Stimulated activated CD4-positive, alpha-beta T cell treated with anti-CD3 and anti-CD28 coated beads, Interleukin-4, amount 100 ng/mL, for 4 hours (primary cell): Measurements from ENCODE around the gene SLIT3.
"Not testable (repeated sequence)": the region's sequence is repeated elsewhere in the genome, so short reads cannot be mapped to it uniquely, and the experiment has no call there.

Experiments used
- DNase-seq, 2 experiments: peaks; one replicate each; pipeline ENCODE4 v3.0.0-alpha.2; 2020

SLIT3 gene

DNA sequence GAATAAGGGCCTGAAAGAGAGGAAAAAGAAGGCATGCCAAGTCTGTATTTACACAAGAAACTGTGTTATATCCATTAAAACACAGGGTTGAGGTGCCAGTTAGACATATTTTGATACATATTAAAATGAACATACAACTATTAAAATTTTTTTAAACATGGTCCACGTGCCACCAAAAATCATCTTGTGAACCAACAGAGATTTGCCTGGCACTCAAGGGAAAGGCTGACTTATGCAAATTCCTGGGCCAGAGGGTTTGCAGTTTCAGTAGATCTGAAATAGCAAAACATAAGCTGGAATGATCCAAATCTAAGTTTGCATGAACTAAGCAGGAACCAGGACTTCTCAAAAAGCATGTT, 168.7 kb downstream of the SLIT3 start:
- no peak for DNase-seq

DNA sequence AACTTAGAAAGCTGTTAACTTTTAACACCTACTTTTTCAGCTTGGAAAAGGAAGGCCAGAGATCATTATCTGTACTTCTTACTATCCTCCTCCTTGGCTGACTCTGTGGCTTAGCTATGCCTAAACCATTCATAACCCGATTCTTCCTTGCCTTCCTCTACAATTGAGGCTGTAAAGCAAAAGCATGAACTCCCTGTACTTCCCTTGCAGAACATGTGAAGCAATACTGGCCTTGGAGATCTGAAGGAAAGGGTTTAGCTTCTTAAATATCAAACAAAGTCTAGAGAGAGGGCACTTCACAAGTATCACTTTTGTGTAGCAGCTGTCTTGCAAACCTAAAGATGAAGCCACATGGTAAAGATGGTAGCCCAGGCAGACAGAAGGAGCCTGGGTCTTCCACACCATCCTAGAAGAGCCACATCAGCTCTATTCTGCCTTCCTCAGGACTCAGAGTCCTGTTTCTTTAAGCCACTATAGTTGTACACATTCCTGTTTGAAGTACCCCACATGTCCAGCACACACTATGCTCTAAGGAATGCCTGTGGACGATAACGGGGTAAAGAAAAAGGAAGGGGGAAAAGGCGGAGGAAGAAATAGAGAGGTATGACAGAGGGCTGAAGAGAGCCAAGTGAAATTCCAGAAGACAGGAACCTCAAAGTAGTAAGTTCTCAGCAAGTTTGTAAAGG, 169.2 kb downstream of the SLIT3 start:
- no peak for DNase-seq

DNA sequence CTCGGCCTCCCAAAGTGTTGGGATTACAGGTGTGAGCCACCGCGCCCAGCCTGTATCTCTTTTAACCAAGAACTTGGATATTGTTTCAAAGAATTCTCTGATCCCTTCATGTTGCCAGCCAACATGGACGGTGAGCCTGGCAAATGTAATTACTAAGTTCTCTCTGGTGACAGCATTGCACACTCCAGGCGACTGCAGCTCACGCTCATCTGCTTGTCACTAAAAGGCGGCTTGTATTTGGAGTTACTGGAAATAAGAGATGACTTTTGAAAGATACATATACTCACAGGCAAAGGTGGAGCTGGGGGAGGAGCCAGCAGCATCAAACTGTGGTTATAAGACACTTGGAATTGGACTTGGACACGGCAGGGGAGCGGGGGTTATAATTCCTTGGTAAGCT, 172.3 kb downstream of the SLIT3 start:
- DNase-seq: no peak

DNA sequence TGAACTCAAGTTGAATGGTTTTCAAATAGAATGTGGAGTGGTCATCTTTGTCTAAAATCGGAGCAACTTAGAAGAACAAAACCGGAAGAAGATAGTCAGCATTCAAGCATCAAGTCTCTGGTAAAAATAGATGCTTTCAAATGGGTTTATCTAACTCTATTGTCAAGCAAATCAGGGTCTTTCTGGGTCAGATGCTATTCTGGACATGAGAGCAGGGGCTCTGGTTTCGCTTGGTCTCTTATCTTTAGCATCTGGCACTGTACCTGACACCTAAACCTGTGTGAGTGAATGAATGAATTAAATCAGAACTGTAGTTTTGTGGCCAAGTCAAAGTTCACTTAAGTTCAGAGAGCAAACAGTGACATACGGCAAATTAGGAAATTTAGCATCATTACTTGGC, 173.5 kb downstream of the SLIT3 start:
- no peak for DNase-seq

DNA sequence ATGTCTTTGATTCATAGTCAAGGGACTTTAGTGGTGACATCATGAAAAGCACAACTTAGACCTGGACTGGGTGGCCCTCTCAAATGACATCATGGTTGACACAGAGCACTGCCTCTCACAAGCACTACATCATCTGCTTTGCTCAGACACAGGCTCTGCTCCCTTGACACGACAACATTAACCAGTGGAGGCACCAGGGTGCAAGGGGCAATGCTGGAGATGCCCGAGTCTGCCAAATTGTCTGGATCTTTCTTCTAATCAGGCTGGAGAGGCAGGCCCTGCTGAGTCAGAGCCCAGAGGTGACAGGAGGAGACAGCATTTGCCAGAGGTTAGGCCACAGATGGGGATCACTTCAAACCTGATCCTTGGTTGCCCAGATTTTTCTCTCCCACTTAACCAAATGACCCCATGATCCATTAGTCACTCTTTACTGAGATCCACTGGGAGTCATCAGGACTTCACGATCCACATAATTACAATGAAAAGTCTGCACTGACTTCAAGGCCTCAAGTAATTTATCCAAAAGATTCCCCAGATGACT, 174.4 kb downstream of the SLIT3 start:
- no peak for DNase-seq

DNA sequence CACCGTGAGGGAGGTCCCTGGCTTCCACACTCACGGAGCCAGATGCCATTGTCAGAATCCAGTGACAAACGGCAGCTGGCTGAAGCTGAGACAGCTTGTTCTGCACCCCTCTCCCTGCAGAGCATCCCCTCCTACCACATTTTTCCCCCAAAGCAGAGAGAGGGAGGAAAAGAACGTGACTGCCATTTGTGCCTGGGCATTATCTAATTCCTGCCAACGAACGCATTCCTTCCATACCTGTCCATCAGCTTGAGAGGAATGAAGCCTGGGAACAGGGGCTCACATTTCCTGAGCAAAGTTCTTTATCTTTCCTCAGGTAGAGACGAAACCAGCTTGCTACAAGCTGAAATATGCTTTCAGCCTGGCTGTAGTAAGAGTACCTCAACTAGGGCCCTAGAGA, 175.4 kb downstream of the SLIT3 start:
- no peak for DNase-seq

DNA sequence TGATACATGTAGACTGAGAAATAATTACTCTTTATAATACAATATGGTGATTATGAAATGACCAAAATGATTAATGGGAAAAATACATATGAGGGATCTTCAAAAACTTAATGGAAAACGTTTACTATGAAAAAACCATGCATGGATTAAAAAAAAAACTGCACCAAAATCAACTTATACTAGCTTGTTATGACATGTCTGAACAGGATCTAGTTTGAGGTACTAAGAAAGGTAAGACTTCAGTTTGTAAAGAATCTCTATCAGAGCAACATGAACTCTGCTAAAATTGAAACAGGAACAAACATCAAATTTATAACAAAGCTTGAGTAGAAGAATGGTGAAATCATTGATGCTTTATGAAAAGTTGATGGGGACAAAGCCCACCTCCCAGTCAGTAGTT, 178.0 kb downstream of the SLIT3 start:
- no peak for DNase-seq

DNA sequence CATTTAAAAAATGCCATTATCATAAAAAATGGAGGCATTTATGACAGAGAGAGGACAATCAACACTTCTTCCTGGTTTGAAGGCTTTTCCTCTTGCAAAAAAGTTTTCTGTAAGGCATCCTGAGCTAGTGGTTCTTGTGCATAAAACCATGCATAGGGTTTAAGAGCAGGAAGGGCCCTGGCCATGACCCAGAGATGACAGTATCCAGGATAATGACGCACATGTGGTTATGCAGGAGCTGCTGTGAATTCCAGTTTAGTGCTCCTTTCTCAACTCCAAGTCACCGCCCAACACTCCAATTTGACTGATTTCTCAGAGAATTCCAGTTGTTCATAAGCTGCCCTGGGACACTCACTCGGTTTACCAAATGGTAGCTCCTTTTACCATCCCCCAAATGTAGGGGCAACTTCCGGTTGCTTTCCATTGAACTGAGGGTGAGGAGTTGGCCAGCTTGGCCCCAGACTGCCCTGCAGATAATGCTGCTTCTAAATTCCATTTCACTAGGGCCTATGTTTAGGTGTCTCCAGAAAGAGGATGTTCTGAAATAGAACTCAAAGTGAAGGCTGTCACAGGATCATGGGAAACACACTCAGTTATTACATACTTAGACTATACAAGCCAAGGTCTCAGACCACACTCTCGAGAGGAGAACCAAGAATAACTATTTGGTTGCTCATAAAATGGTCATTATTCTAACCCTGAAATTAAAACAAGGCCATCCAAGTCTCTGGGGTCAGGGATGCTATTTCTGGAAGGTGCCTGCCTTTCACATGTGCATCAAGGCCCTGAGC, 179.1 kb downstream of the SLIT3 start:
- no peak for DNase-seq

DNA sequence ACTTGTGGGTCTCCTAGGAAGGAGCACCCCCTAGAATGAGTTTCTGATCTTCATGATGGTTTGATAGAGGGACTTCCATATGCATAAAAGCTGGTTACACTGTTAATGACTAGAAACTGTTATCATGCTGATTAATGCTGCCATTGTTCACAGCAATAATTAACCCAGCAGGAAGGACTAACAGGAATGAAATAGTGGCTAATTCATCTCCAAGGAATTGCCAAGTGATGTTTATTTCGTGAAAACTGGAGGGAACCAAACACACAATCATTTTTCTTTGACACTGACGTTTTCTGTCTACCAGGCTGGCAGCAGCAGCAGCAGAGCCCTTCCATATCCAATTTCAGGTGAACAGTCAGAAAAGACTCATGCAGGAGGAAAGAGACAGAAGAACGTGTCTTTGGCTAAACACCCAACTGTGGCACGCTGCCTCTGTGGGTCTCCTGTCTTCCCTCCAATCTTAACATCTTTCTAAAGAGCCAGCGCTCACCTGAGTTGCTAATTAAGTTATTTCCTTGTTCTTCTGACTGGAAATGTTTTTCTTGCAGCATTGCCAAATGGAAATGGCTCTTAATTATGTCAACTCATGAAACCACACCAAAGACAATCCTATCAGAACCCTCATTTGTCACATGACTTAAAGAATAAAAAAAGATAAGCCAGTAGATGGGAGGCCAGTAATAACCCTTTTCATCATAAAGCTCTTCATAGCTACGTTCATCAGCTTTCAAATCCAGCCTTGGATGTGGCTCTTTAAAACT, 181.5 kb downstream of the SLIT3 start:
- no peak for DNase-seq

DNA sequence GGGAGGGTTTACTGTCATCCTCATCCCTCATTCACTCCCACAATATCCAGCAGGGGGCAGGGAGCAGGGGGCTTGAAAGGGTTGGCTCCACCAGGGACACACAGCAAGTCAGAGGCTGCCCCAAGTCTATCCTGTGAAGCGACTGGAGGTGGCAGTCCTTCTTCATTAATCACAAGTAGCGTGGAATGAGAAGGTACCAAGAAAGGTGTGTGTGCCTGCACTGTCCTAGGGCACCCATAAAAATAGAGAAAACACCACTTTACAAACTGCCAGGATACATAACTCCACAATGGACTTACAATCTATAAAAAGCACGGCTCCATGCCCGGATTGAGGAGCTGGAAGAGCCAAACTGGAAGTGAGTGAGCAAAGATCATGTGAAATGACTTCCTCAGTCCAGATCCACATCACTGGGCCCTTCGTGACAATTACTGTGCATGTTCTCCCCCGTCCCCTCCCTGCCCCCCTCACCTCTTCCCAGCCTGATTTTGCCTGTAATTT, 183.9 kb downstream of the SLIT3 start:
- DNase-seq: no peak

DNA sequence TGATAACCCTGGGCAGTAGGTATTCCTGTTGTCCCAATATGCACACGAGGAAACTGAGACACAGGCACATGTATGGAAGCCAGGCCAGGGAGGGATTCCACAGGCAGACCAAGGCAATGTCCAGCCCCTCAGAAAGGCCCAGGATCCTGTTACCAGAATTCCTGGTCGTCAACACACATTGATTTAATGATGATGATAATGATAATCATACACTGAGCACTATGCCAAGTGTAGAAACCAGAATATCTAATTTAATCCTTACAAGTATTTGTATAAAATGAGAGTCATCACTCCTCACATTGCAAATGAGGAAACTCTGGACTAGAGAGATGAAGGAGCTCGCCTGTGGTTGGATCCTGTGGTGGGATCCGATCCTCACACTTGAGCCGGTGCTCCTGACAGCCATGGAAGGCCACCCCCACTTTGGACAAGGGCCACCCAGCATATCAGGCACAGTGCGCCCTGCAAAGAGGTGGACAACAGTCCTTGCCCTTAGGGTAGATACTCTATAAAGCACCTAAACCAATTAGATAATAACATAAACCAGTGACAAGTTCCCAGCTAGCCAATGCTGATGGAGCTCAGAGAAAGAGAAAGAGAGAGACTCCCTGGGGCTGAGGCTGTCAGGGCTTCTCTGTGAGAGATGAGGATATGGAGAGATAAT, 185.3 kb downstream of the SLIT3 start:
- DNase-seq: no peak

DNA sequence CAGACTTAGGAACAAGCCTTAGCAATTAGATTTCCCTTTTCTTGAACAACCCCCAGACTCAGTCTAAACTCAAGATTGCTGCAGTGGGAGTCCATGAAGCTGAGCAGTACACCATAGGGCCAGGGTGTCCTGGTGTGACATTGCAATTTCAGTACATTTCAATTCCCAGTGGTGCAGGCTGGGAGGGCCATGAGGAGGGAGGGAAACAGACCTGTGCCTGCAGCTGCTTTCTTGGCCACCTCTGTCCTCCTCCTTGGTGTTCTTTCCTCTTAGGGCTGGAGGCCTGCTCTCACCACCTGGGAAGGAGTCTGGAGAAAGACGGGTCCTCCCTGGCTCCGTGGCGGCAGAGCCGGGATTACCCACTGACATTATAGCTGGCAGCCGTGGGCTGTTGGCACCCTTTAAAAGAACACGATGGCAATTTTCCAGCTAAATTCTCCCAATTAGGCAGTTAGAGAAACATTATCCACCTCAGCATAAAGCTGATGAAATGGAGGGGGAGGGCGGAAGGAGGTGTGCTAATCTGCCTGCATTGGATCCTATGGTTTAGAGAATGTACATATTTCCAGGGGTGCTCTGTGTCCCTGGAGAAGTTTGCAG, 186.4 kb downstream of the SLIT3 start:
- DNase-seq: no peak

DNA sequence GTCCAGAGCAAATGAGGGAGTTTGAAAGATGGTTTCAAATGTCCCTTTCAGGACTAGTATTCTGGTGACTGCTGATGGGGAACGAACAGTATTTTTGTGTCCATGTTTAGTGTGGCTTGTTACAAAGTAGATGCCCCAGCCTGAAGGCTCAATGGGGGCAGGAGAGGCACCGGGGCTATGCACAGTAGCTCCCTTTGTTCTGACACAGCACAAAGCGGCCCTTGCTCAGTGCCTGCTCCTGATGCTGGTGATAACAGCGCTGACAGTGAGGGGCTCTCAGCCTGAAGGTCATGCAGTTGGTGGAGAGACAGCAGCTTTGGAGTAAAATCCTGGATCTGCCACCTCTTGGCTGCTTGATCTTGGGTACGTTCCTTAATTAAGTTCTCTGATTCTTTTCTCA, 188.9 kb downstream of the SLIT3 start:
- DNase-seq: no peak

DNA sequence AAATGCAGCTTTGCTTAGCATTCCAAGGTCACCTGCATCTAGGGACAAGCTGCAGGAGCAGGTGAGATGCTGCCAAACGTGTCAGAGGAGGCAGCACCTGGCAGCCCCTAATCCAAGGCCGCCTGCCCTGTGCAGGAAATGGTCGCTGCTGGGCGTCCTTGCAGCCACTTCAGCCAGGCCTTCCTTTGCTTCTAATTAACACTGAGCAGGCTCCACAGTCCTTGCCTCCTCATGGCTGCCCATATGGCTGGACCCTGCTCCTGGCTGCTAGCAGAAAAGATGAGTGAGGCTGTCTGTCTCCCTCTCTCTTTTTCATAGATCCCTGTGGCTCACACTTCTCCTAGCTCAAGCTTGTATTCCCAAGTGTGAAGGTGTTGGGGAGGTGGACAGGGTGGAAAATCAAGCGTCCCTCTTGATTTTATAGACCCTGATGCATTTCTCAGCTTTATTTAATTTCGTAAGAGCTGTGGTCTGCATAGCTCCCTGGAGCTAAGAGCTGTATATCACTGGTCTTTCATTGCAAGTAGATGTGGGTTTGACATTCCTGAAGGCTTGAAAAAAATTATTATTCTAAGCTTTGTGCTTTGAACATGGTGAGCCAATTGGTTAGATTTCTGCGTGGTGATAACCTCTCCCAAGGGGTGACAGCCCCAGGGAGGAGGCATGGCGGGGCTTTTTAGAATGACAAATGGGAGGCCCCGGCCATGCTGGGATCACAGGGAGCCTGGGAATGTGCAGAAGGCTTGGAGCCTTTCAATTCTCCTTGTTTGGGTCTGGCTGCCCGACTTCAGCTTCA, 193.8 kb downstream of the SLIT3 start:
- DNase-seq: no peak

DNA sequence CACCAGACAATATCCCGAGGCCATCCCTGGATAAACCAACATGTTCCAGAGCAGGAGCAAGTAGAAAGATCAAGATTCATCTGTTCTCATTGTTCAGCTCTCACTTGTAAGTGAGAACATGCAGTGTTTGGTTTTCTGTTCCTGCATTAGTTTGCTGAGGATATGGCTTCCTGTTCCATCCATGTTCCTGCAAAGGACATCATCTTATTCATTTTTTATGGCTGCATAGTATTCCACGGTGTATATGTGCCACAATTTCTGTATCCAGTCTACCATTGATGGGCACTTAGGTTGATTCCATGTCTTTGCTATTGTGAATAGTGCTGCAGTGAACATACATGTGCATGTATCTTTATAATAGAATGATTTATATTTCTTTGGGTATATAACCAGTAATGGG, 195.4 kb downstream of the SLIT3 start:
- DNase-seq: not testable (repeated sequence)

DNA sequence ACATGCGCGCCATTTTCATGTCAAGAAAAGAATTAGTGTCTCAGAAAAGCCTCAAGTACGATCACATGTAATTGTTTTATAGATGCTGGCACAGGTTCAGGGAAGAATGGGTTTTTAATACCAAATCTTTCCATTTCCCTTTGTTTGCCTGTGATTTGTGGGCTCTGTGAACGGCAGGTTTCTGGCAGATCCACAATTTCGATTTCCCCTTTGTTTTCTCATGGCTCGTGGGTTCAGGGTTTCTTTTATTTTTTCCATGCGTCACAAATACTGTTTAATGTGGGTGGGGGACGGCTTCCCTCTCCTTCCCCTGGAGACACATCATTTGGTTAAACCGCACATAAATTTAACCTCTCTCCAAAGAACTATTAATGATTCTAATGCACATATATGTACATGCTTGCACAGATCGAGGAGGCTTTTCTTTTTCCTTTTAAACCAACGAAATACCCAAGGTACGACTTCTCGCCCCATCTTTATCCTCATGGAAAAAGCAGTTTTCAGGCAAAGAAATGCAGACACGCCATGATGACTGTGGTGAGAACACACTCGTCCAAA, 195.9 kb downstream of the SLIT3 start:
- no peak for DNase-seq

DNA sequence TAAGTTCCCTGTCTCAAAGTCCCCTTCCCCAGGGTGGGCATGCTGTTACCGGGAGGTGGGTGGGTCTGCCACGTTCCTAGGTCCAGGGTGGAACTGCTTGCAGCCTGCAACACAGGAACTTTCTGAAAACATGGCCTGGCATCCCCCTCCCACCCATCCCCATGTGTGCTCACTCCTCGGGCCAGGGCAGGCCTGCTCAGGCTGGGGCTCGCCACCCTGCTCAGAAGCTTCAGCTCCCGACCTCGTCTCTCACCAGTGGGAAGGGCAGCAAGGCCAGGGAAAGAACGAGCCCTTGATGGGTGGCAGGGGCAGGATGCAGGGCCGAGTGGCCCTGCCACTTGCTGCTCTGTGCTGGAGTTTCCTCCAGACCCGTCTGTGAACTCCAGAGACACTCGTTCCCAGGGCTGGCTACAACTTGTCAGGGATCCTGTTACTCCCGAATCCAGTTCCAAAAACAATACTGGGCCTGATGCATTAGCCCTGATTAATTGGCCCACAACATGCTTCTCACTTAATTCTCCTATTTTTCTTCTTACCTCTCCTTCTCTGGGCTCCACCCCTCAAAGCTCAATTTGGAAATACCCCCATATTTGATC, 197.3 kb downstream of the SLIT3 start:
- DNase-seq: no peak

DNA sequence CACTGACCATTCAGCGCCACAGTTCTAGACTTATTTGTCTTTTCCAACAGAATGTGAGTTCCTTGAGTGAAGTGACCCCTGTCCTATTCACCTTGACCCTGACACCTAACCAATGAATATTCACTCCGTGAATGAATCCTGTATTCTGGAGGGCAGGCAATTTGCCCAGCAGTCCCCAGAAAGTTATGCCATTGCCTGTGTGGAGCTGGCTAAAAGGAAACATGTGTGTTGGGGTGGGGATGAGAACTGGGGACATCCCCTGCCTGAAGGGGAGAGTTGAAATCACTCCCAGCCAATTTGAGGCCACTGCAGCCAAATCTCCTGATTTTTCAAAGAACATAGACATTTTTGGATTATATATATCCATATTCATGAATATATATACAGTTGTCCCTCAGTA, 199.0 kb downstream of the SLIT3 start:
- DNase-seq: no peak

DNA sequence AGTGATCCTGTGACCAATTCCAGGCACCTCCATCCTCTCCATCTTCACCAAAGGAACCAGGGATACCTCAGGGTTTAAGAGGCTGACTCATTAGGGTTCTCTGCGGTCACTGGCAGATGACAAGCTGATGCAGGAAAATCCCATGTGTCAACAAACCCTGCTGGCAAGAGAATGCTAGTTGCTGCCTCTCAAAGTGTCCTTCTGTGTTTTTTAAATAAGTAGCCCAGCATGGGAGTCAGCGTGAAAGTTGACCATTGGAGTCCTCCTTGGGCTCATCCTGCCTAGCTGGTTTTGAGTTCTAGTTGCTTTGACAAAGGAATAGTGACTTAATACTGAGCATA, 200.2 kb downstream of the SLIT3 start:
- no peak for DNase-seq

DNA sequence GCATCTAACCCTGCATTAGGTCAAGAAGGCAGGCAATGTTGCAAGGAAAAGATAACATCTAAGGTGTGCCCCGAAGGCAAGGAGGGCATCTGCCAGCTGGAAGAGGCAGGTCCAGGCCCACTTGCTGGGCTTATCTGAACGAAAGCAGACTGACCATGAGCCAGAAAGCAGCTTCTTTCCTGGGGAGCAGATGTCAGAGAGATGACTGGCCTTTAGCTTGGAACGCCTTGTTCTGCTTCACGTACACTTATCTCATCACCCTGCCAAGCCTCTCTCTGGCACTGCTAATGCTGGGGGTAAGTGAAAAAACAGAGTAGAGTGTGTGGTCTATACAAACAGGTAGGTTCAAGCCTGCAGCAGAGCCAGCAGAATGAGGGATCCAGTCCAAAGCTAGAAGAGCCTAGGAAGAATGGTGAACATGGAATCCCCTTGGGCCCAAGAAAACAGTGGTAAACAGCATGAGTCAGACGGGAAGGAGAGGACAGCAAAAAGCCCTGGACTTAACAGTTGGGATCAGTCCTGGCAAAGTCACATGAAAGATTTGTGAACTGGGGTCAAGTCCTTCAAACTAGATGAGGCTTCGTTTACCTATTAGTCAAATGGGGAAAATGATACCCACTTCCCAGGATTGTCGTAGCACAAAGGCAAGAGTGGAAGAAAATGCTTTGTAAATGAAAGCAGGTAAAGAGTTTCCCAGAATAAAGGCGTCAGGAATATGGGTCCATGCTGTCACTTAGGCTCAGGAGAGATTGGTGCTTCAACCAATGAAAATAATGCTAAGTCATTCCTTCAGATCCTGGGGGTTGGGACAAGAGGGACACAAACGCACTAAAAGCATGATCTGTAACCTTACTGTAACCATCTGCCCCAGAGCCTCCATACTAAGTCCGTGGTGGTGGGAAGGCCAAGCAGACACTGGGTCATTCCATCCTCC, 200.9 kb downstream of the SLIT3 start:
- DNase-seq: no peak
